Stimulated activated CD8-positive, alpha-beta memory T cell treated with anti-CD3 and anti-CD28 coated beads, Interleukin-15, amount 100 ng/mL, for 48 hours (primary cell): Measurements from ENCODE around the gene KIF7.
"Not testable (repeated sequence)": the region's sequence is repeated elsewhere in the genome, so short reads cannot be mapped to it uniquely, and the experiment has no call there.

ENCODE experiments used
- DNase-seq, 2 donors: peaks; one replicate each; pipeline ENCODE4 v3.0.0-alpha.2; 2020; ENCODE audit warnings: low read depth in 2 of 2

Gene KIF7, protein sequence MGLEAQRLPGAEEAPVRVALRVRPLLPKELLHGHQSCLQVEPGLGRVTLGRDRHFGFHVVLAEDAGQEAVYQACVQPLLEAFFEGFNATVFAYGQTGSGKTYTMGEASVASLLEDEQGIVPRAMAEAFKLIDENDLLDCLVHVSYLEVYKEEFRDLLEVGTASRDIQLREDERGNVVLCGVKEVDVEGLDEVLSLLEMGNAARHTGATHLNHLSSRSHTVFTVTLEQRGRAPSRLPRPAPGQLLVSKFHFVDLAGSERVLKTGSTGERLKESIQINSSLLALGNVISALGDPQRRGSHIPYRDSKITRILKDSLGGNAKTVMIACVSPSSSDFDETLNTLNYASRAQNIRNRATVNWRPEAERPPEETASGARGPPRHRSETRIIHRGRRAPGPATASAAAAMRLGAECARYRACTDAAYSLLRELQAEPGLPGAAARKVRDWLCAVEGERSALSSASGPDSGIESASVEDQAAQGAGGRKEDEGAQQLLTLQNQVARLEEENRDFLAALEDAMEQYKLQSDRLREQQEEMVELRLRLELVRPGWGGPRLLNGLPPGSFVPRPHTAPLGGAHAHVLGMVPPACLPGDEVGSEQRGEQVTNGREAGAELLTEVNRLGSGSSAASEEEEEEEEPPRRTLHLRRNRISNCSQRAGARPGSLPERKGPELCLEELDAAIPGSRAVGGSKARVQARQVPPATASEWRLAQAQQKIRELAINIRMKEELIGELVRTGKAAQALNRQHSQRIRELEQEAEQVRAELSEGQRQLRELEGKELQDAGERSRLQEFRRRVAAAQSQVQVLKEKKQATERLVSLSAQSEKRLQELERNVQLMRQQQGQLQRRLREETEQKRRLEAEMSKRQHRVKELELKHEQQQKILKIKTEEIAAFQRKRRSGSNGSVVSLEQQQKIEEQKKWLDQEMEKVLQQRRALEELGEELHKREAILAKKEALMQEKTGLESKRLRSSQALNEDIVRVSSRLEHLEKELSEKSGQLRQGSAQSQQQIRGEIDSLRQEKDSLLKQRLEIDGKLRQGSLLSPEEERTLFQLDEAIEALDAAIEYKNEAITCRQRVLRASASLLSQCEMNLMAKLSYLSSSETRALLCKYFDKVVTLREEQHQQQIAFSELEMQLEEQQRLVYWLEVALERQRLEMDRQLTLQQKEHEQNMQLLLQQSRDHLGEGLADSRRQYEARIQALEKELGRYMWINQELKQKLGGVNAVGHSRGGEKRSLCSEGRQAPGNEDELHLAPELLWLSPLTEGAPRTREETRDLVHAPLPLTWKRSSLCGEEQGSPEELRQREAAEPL (N-terminal part only)

GRCh38 chr15:89654847-89655805 is at the start of gene KIF7:
Gene KIF7, minus strand, starts transcription at chr15:89655467. Its CDS starts 2,537 bp downstream, at chr15:89652930.
- DNase-seq: peak; percentile 9 to 21

- no peak for DNase-seq
Measured at GRCh38 chr15:89704411-89704810, 49.1 kb upstream of the KIF7 start.

GRCh38 chr15:89695198-89695597 is 39.9 kb upstream of the KIF7 start:
- no peak for DNase-seq

DNA sequence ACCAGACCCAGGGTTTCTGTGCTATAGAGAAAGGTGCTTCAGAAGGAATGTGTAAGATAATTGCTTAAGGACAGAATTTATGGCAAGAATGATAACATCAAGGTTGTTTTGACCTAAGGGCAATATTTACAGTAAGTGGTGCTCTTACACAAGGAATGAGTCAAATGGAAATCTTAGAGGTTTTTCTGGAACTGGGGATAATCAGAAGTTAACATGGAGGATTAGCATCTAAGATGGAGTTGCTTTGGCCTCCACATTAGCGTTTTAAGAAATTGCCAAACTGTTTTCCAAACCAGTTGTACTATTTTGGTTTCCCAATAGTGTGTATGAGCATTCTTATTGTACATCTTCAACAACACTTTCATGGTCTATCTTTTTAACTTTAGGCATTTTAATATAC is 38.4 kb upstream of the KIF7 start:
- DNase-seq: no peak

- no peak for DNase-seq
Measured at GRCh38 chr15:89693091-89693490, 37.8 kb upstream of the KIF7 start.

GRCh38 chr15:89690276-89691218 is 35.3 kb upstream of the KIF7 start, which contains the start of the genes PEX11A and WDR93:
Gene PEX11A, minus strand, starts transcription at chr15:89690754. Its CDS starts 122 bp downstream, at chr15:89690632.
Gene WDR93, plus strand, starts transcription at chr15:89690811. Its CDS starts 10,936 bp downstream, at chr15:89701747.
- peak; percentile 49 to 70 for DNase-seq

GRCh38 chr15:89689930-89690275 is 34.6 kb upstream of the KIF7 start:
- DNase-seq: not testable (repeated sequence)

DNA sequence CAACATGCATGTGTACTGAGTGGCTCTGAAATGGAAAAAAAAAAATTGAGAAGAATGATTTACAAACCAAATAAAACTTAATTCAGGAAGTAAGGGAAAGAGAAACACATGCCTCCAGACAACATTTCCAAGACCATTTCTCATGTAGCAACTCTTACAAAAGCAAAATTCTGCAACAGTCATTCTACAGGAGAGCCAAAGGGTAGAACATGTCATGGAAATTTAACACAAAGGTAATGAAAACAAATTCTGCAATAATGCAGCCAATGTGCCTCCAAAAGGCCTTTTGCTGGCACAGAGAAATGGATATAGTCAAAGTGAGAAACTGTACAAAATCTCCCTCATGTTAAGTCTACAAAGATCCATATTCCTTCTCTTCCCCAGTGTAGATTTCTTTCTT is 31.3 kb upstream of the KIF7 start:
- no peak for DNase-seq

- no peak for DNase-seq
Measured at GRCh38 chr15:89685995-89686394, 30.7 kb upstream of the KIF7 start.

GRCh38 chr15:89681146-89681545 is 25.9 kb upstream of the KIF7 start:
- no peak for DNase-seq

- no peak for DNase-seq
Measured at GRCh38 chr15:89680282-89680873, 25.1 kb upstream of the KIF7 start.

GRCh38 chr15:89679212-89679611 is 23.9 kb upstream of the KIF7 start, which contains the start of gene PLIN1:
Gene PLIN1, minus strand, starts transcription at chr15:89679367. Its CDS starts 1,878 bp downstream, at chr15:89677489.
- no peak for DNase-seq

- no peak for DNase-seq
Measured at GRCh38 chr15:89677381-89677780, 22.1 kb upstream of the KIF7 start.

DNA sequence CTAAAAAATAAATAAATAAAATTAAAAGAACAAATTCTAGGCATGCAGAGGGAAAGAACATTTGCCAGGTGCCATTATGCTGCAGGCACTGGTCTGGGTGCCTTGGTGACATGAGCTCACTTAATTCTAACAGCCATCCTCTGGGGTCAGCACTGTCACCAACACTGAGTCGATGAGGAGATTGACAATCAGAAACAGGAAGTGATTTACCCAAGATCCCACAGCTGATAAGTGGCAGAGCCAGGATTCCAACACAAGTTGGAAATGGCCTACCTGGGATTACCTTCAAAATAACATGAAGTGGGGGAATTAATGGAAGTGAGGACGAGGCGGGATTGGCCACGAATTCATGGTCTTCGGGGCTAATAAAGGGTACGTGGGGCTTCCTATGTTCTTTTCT is 20.3 kb upstream of the KIF7 start:
- no peak for DNase-seq

DNA sequence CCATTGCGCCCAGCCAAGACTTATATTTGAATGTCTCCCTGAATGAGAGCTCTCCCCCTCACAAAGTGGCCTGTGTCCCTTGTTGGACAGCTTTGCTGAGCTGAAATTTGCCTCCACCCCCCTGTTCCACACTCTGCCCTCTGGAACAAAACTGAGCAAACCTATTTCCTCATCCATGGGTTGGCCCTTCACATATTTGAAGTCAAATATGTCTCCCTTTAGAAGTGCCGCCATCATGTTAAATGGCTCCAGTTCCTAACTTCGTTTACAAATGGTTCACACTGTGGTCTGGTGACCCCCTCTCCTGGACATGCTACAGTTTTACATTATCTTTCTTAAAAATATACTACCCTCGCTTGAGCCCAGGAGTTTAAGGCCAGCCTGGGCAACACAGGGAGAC is 19.3 kb upstream of the KIF7 start:
- no peak for DNase-seq

GRCh38 chr15:89673165-89673512 is 17.9 kb upstream of the KIF7 start:
- DNase-seq: peak in 1 of 2 donors; percentile 13

DNA sequence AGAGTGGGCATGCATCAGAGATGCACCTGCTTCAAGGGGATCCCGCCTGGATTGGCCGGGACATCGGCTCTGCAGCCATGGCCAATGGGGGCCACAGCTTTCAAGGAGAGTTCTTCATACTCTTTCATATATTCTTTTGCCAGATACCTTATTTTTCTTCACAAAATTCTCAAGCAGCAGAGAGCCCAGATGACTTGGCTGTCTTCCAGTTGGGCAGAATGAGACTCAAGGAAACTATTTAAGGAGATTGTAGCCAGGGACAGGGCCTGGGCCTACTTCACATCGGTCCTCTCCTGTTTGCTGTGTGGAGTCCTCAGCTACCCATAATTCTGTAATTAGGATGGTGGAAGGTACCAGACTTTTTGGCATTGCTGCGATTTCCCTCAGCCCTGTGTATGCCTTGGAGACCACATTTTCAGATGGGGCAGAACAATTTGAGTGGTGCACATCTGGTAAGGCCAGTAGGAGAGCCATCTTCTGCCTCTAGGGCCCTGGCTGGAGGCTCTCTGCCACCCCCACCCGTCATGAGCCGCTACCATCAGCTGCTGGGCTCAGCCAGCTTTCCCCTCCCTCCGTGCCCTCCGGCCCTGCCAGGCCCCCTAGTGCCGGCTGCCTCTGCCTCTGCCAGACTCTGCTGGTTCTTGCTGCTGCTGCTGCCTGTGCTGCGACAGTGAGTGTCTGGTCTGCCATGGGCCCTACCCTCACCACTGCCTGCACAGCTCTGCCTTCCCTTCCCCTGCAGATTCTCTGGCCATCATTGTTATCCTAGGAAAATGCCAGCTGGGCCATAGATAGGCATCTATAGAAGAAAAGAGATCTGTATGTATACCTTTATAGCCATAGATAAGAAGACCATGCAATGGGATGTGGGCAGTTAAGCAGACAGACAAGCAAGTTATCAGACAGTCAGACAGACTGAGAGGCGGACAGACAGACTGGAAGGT is 17.2 kb upstream of the KIF7 start:
- DNase-seq: no peak

DNA sequence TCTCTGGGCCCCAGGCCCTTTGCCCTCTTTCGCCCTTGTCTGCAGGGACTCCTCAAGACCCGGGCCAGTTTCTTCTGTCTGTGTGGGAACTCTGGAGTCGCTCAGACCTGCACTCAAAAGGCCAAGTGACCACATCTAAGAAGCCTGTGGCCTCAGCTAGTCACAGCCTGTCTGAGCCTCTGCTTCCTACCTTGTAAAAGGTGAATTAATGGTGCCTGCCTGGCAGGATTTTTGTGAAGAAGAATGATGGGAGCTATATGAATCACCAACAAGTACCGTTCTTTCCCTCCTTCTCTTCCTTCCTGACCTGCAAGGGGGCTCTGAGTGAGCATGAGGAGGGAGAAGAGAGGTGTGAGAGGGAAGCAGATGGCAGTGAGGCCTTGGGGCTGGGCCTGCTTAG is 16.4 kb upstream of the KIF7 start:
- DNase-seq: no peak
